HG03045 (cell line): Measurements from ENCODE around the gene TCHH.

ENCODE experiments used
- ATAC-seq: cut with Tn5 transposase; IDR thresholded peaks from one replicate; pipeline ENCODE4 v1.9.1; 2021; ENCODE audit warnings: mild to moderate bottlenecking, moderate library complexity; ENCODE audit not compliant: unreplicated experiment

TCHH gene

DNA sequence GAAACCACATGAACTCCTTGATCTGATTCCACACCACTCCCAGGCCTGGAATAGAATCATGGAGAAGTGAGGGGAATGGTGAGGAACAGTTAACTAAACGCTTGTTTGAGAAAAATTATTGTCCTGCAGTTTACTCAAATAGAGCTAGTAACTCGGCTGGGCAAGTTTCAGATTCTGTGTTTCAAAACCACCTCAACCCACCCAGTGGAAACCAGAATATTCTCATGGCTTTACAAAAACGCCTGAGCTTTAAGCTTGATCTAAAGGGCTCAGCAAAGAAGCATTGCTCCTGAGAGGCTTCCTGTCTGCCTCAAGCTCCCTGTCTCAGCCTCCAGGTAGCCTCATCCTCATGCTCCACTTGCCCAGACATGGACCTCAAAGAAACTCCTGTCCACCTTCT lies 42.9 kb downstream of the TCHH start:
- no peak for ATAC-seq

DNA sequence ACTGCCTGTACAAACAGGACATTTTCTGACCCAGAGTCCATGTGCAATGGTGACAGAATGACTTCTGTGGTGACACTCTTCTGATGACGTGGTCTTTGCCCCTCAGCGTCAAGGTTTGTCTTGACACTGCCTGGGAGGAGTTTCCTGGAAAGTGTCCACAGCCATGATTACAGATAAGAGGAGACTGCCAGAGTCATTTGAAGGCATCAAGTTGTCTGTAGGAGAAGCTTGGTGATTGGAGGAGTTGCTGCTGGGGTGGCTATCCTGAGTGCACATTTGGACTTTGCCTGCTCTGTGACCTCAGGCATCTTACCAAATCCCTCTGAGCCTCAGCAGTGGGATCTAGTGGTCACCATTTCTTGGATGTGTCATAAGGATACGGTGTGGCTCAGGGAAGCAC lies 44.1 kb downstream of the TCHH start:
- no peak for ATAC-seq

DNA sequence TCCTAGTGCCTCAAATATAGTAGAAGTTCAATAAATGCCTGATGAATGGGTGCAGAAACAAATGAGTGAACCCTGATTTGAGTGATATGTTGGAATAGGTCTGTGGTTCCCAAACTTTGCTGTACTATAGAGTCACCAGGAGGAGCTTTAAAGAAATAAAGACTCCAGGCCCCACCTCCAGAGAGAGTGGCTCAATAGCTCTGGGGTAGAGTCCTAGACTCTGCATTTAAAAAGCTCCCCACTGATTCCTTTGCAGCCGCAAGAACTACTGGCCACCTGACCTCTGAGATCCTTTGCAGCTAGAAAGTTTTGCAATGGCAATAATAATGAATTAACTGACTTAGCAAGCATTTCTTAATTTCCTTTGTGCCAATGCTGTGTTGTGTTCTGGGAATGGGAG lies 47.3 kb downstream of the TCHH start:
- ATAC-seq: no peak

DNA sequence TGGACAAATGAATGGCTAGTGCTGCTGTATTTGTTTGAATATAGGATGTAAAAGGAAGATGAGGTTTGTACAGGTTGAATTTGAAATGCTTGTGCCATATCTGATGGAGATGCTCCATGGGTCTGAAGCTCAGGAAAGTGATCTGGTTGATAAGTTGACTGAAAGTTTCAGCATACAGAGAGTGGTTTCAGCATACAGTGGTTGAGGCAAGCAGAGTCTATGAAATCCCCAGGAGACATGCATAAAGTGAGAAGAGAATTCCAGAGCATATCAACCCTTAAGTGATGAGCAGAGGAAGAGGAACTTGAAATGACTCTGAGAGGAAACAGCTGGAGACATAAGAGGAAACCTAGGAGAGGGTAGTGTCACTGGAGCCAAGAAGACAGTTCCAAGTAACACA lies 48.1 kb downstream of the TCHH start:
- no peak for ATAC-seq

DNA sequence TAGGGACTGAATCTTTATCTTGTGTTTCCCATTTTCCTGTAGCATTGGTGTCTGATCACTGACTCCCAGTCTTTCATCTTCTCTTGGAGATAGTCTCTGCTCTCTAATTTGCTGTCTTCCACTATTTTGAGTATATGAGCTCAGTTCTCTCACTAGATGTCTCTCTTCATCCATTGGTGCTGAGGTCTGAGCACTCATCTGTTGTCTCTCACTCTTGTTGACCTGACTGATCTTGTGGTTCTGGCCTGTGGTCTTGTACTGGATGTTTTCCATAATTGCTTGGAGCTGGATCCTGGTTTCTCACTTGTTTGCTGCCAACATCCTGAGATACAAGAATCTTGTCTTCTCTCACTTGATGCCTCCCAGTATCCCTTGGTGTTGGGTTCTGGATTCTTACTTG lies 53.3 kb downstream of the TCHH start:
- no peak for ATAC-seq
